Measurements from ENCODE around the gene SPOCK3. TPM values are rescaled to one million over a fixed set of nuclear protein-coding genes. Genes with fewer than 3 reads are reported as not detected.

The SPOCK3 gene
- total and polyA plus RNA-seq, 10 of the 15 experiments (the other 5 are each of a cell fraction or from before 2014, with no cell fraction given), result 0.06 to 0.39 (median 0.09) TPM; not detected in 5

GRCh38 chr4:167190379-167190778 lies 43.9 kb downstream of the SPOCK3 start:
- H2AFZ ChIP-seq (ENCODE audit: control insufficient read depth, low read depth, low read length), result no peak overlapping the region
- TF ChIP-seq GABPA (IDR thresholded peaks at IDR 0.05; ENCODE audit: low read depth), result no peak
- no peak for TF ChIP-seq MEF2A (IDR thresholded peaks at IDR 0.05; ENCODE audit: insufficient read depth, low read depth, low read length)
- no peak overlapping the region for H3K27ac ChIP-seq (ENCODE audit: control insufficient read depth, insufficient read depth)
- H3K9ac ChIP-seq (ENCODE audit: control insufficient read depth, insufficient read depth, low read length), result no peak overlapping the region
- ChIA-PET SMC1A (ENCODE audit: uncharacterized antibody, unreplicated experiment) (no interaction called here), POLR2A (no interaction called here), CTCF (interaction anchor here (0.6 kb wide), 1 partner anchor 179 kb away, joined by 3 read pairs; no protein-coding TSS in a partner anchor), RAD21 (ENCODE audit: unreplicated experiment) (no interaction called here)
- intact Hi-C loops (cut with micrococcal nuclease; ENCODE audit: unreplicated experiment), result no loop called here
- no peaks in the 10 kb centered on the region for H3K36me3 ChIP-seq (ENCODE audit: control insufficient read depth in 2 of 2, insufficient read depth in 2 of 2, low read length in 1 of 2)
- H3K4me3 ChIP-seq, result no peak overlapping the region
- ATAC-seq (no peak), DNase-seq (ENCODE audit: low read depth, low spot score) (no peak), FAIRE-seq (no peak)
- H3K4me2 ChIP-seq (ENCODE audit: control insufficient read depth, insufficient read depth), result no peak overlapping the region
- no peaks in the 10 kb centered on the region for H3K9me3 ChIP-seq (replicated peaks; ENCODE audit: control insufficient read depth, insufficient read depth, low read length)
- WGBS (ENCODE audit: insufficient coverage, insufficient replicate concordance, low lambda C conversion rate, missing lambda C conversion rate), result 47% methylated on average over 2 of the region's 2 CpGs
- no TSS peak for BruUV-seq (replicated peaks)
- no peaks in the 10 kb centered on the region for H3K79me2 ChIP-seq (ENCODE audit: control insufficient read depth, insufficient read depth, low read length)
- H3K4me1 ChIP-seq (ENCODE audit: control insufficient read depth, insufficient read depth, low read length), result no peaks in the 10 kb centered on the region
- no peaks in the 10 kb centered on the region for H3K27me3 ChIP-seq (replicated peaks in 1 of 2; ENCODE audit: control insufficient read depth in 2 of 2, insufficient read depth in 2 of 2, low read length in 1 of 2)
- in situ Hi-C loops (cut with MboI), result no loop called here
- H4K20me1 ChIP-seq (ENCODE audit: control insufficient read depth, insufficient read depth), result no peaks in the 10 kb centered on the region

GRCh38 chr4:167185465-167185864 lies 48.8 kb downstream of the SPOCK3 start:
- Histone ChIP-seq H3K9me3 (replicated peaks; ENCODE audit: control insufficient read depth, insufficient read depth, low read length) (no peaks in the 10 kb centered on the region), H3K27me3 (replicated peaks in 1 of 2; ENCODE audit: control insufficient read depth in 2 of 2, insufficient read depth in 2 of 2, low read length in 1 of 2) (no peaks in the 10 kb centered on the region), H3K4me2 (ENCODE audit: control insufficient read depth, insufficient read depth) (no peak overlapping the region), H2AFZ (ENCODE audit: control insufficient read depth, low read depth, low read length) (no peak overlapping the region), H3K27ac (ENCODE audit: control insufficient read depth, insufficient read depth) (no peak overlapping the region), H4K20me1 (ENCODE audit: control insufficient read depth, insufficient read depth) (no peaks in the 10 kb centered on the region), H3K36me3 (ENCODE audit: control insufficient read depth in 2 of 2, insufficient read depth in 2 of 2, low read length in 1 of 2) (no peaks in the 10 kb centered on the region), H3K4me3 (no peak overlapping the region), H3K79me2 (ENCODE audit: control insufficient read depth, insufficient read depth, low read length) (no peaks in the 10 kb centered on the region), H3K4me1 (ENCODE audit: control insufficient read depth, insufficient read depth, low read length) (no peaks in the 10 kb centered on the region), H3K9ac (ENCODE audit: control insufficient read depth, insufficient read depth, low read length) (no peak overlapping the region)
- 20% methylated on average over 3 of the region's 3 CpGs for WGBS (ENCODE audit: insufficient coverage, insufficient replicate concordance, low lambda C conversion rate, missing lambda C conversion rate)
- FAIRE-seq, result no peak
- no peak for TF ChIP-seq USF1 (IDR thresholded peaks at IDR 0.05; ENCODE audit: borderline replicate concordance, extremely low read length, insufficient read depth, low read depth, low read length)
- TF ChIP-seq MEF2A (IDR thresholded peaks at IDR 0.05; ENCODE audit: insufficient read depth, low read depth, low read length), result no peak
- TF ChIP-seq HSF1 (IDR thresholded peaks at IDR 0.05; ENCODE audit: low read depth, low read length), result no peak
- TF ChIP-seq NRF1 (conservative IDR thresholded peaks at IDR 0.05; ENCODE audit: low read depth, low read length), result no peak
- ATAC-seq, result no peak
- DNase-seq (ENCODE audit: low read depth, low spot score), result no peak
- POLR2A ChIA-PET, result no interaction called here
- in situ Hi-C loops (cut with MboI) (no loop called here), intact Hi-C loops (cut with micrococcal nuclease; ENCODE audit: unreplicated experiment) (no loop called here)
- SMC1A ChIA-PET (ENCODE audit: uncharacterized antibody, unreplicated experiment), result no interaction called here
- BruUV-seq (replicated peaks), result no TSS peak
- CTCF ChIA-PET, result interaction anchor here (0.5 kb wide), 1 partner anchor 933 kb away, joined by 3 read pairs; no protein-coding TSS in a partner anchor
- RAD21 ChIA-PET (ENCODE audit: unreplicated experiment), result no interaction called here

Data from GM12878 (cell line).